ENCODE measurements around the gene FFAR1. TPM values are rescaled to one million over a fixed set of nuclear protein-coding genes. Genes with fewer than 3 reads are reported as not detected.

The FFAR1 gene
- total RNA-seq, 2 experiments from 2014 or later: 9.8 to 11.4 TPM

DNA sequence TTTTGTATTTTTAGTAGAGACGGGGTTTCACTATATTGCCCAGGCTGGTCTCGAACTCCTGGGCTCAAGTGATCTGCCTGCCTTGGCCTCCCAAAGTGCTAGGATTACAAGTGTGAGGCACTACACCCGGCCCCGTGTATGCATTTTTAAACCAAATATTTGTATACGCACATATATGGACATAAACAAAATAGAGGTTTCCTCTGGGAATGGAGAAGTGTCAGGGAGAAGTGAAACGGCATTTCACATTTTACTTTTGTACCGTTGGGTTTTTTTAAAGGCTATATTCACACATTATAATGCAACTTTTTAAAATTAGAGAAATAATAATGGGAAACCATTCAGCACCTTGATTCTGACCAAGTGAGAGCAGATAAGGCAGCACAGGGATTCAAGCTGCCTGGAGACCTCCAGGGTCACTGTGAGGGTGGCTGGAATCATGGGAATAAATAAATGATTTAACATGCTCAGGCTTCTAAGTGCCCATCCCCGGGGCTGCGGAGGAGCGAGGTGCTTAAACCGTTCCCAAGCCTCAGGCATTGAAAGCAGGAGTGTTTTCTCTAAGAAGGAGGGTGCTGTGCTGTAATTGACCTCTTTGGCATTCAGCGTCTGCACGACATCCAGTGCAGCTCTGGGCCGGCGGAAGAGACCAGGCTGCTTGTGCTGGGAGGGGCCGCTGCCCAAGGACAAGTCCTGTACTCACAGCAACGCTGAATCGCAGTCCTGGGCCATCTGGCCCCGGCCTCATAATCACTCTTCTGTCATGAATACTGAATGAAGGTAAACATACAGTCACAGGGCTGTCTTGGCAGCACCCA, 47.9 kb downstream of the FFAR1 start:
- Histone ChIP-seq H3K9me3 (ENCODE audit: low read length) (no peaks in the 10 kb centered on the region), H3K4me2 (ENCODE audit: low read length) (no peak overlapping the region), H3K4me1 (ENCODE audit: insufficient read depth, low read length, poor library complexity, severe bottlenecking) (no peaks in the 10 kb centered on the region), H3K27ac (ENCODE audit: low read depth, low read length, poor library complexity, severe bottlenecking) (no peak overlapping the region), H3K79me2 (ENCODE audit: insufficient read depth, low read depth, low read length) (no peaks in the 10 kb centered on the region), H3K4me3 (ENCODE audit: low read depth, low read length, poor library complexity, severe bottlenecking) (no peak overlapping the region), H3K36me3 (ENCODE audit: insufficient read depth, low read length) (no peaks in the 10 kb centered on the region), H4K20me1 (ENCODE audit: insufficient read depth, low read length) (no peaks in the 10 kb centered on the region), H3K9me2 (ENCODE audit: insufficient read depth, low read length) (no peaks in the 10 kb centered on the region), H2AFZ (ENCODE audit: low read length) (no peak overlapping the region)
- ChIA-PET CTCF (ENCODE audit: unreplicated experiment) (no interaction called here), POLR2A (no interaction called here)
- BruUV-seq (replicated peaks): no TSS peak
- DNase-seq (ENCODE audit: low spot score): no peak
- intact Hi-C loops (cut with micrococcal nuclease; ENCODE audit: unreplicated experiment): no loop called here
- no peak for TF ChIP-seq EZH2phosphoT487 (IDR thresholded peaks at IDR 0.05; ENCODE audit: borderline replicate concordance, low read depth, low read length)
- TF ChIP-seq, protein P1, sequence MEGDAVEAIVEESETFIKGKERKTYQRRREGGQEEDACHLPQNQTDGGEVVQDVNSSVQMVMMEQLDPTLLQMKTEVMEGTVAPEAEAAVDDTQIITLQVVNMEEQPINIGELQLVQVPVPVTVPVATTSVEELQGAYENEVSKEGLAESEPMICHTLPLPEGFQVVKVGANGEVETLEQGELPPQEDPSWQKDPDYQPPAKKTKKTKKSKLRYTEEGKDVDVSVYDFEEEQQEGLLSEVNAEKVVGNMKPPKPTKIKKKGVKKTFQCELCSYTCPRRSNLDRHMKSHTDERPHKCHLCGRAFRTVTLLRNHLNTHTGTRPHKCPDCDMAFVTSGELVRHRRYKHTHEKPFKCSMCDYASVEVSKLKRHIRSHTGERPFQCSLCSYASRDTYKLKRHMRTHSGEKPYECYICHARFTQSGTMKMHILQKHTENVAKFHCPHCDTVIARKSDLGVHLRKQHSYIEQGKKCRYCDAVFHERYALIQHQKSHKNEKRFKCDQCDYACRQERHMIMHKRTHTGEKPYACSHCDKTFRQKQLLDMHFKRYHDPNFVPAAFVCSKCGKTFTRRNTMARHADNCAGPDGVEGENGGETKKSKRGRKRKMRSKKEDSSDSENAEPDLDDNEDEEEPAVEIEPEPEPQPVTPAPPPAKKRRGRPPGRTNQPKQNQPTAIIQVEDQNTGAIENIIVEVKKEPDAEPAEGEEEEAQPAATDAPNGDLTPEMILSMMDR (conservative IDR thresholded peaks at IDR 0.05; ENCODE audit: low read length): no peak

DNA sequence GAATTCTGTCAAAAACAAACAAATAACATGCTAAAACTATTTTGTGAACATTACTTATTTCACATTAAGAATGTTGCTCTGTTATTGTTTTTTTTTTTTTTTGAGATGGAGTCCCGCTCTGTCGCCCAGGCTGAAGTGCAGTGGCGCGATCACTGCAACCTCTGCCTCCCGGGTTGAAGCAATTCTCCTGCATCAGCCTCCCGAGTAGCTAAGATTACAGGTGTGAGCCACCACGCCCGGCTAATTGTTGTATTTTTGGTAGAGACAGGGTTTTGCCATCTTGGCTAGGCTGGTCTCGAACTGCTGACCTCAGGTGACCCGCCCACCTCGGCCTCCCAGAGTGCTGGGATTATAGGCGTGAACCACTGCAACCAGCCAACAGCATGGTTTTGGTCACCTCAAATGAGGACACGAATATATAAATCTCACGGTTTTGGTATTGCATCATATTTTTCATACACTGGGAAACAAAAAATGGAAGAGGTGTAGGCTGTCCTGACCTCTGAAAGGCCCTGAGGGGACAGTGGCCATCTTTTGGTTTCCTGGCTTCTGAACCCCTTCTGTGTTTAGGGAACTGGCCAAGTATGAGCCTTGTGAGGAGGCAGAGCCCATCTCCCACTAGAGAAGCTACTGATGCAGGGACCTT, 48.7 kb downstream of the FFAR1 start:
- no peaks in the 10 kb centered on the region for H3K9me3 ChIP-seq (ENCODE audit: low read length)
- BruUV-seq (replicated peaks): no TSS peak
- no peaks in the 10 kb centered on the region for H4K20me1 ChIP-seq (ENCODE audit: insufficient read depth, low read length)
- no peak for DNase-seq (ENCODE audit: low spot score)
- TF ChIP-seq EZH2phosphoT487 (IDR thresholded peaks at IDR 0.05; ENCODE audit: borderline replicate concordance, low read depth, low read length): no peak
- TF ChIP-seq, protein P1 (conservative IDR thresholded peaks at IDR 0.05; ENCODE audit: low read length): no peak
- intact Hi-C loops (cut with micrococcal nuclease; ENCODE audit: unreplicated experiment): no loop called here
- H2AFZ ChIP-seq (ENCODE audit: low read length): no peak overlapping the region
- no peak overlapping the region for H3K4me2 ChIP-seq (ENCODE audit: low read length)
- ChIA-PET CTCF (ENCODE audit: unreplicated experiment) (no interaction called here), POLR2A (no interaction called here)
- no peak overlapping the region for H3K4me3 ChIP-seq (ENCODE audit: low read depth, low read length, poor library complexity, severe bottlenecking)
- H3K4me1 ChIP-seq (ENCODE audit: insufficient read depth, low read length, poor library complexity, severe bottlenecking): no peaks in the 10 kb centered on the region
- no peak overlapping the region for H3K27ac ChIP-seq (ENCODE audit: low read depth, low read length, poor library complexity, severe bottlenecking)
- H3K9me2 ChIP-seq (ENCODE audit: insufficient read depth, low read length): no peaks in the 10 kb centered on the region
- H3K79me2 ChIP-seq (ENCODE audit: insufficient read depth, low read depth, low read length): no peaks in the 10 kb centered on the region
- H3K36me3 ChIP-seq (ENCODE audit: insufficient read depth, low read length): no peaks in the 10 kb centered on the region

DNA sequence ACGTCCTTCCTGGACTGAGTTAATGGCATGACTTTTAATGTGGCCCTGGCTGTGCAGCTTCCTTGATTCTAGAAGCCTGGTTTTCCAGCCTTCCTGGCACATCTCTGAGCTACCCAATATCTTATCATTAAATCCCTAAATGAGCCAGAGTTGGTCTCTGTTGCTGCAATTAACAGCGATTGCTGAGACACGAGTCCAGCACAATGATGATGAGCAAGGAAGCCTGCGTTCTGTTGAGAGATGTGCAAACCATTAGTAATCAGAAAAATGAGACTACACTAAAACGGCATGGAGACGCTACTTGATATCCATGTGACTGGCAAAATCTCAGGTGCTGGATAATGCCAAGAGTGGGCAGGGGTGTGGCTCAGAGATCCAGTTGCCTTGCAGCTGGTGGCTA, 49.4 kb downstream of the FFAR1 start:
- Histone ChIP-seq H3K4me2 (ENCODE audit: low read length) (no peak overlapping the region), H3K9me2 (ENCODE audit: insufficient read depth, low read length) (no peaks in the 10 kb centered on the region), H3K4me1 (ENCODE audit: insufficient read depth, low read length, poor library complexity, severe bottlenecking) (no peaks in the 10 kb centered on the region), H4K20me1 (ENCODE audit: insufficient read depth, low read length) (no peaks in the 10 kb centered on the region), H3K36me3 (ENCODE audit: insufficient read depth, low read length) (no peaks in the 10 kb centered on the region), H3K27ac (ENCODE audit: low read depth, low read length, poor library complexity, severe bottlenecking) (no peak overlapping the region), H3K4me3 (ENCODE audit: low read depth, low read length, poor library complexity, severe bottlenecking) (no peak overlapping the region), H3K79me2 (ENCODE audit: insufficient read depth, low read depth, low read length) (no peaks in the 10 kb centered on the region), H3K9me3 (ENCODE audit: low read length) (no peaks in the 10 kb centered on the region), H2AFZ (ENCODE audit: low read length) (no peak overlapping the region)
- intact Hi-C loops (cut with micrococcal nuclease; ENCODE audit: unreplicated experiment): no loop called here
- CTCF ChIA-PET (ENCODE audit: unreplicated experiment): no interaction called here
- TF ChIP-seq, protein P1 (conservative IDR thresholded peaks at IDR 0.05; ENCODE audit: low read length): no peak
- TF ChIP-seq EZH2phosphoT487 (IDR thresholded peaks at IDR 0.05; ENCODE audit: borderline replicate concordance, low read depth, low read length): no peak
- DNase-seq (ENCODE audit: low spot score): no peak
- BruUV-seq (replicated peaks): no TSS peak
- POLR2A ChIA-PET: no interaction called here
